Measurements from ENCODE around the gene ICA1.

GRCh38 chr7:8112685-8113084 is 149.3 kb downstream of the ICA1 start:
- TF ChIP-seq POLR2A (IDR thresholded peaks at IDR 0.05) (no peak), CTCF (IDR thresholded peaks at IDR 0.05) (no peak)
